HCT116 (cell line): ENCODE results near the gene SMURF1. TPM values are rescaled to one million over a fixed set of nuclear protein-coding genes. Genes with fewer than 3 reads are reported as not detected.

Source experiments
- ATAC-seq: fragments of 200-7000 bp; cut with Tn5 transposase; 2 replicates; pipeline ENCODE4 v1.9.1; 2020; ENCODE audit warnings: mild to moderate bottlenecking, moderate library complexity
- BruUV-seq: library from RNA; stranded (reverse); fragments of 400-500 nt; replicated peaks from 2 replicates; lab custom pipeline; 2021; lab: Mats Ljungman, UMichigan
- CTCF ChIA-PET: fragments of 300-600 bp; sonication (Branson Sonifier 250); formaldehyde crosslinking; loops from one replicate; lab custom pipeline; 2021; ENCODE audit warnings: antibody characterized with exemption; lab: Charles Lee
- POLR2A ChIA-PET: fragments of 300-600, 350-600 bp; sonication (Branson Sonifier 250); formaldehyde crosslinking; loops from one replicate; lab custom pipeline; 2021; ENCODE audit warnings: antibody characterized with exemption; lab: Charles Lee
- RAD21 ChIA-PET, 2 experiments: fragments of 300-600 bp; sonication (Branson Sonifier 250); formaldehyde crosslinking; loops; one replicate each; lab custom pipeline; 2023; ENCODE audit warnings: low total read pairs in 2 of 2; ENCODE audit not compliant: uncharacterized antibody in 2 of 2, unreplicated experiment in 2 of 2, low non-redundant PET in 1 of 2; lab: Charles Lee
- DNase-seq: peaks from one replicate; pipeline ENCODE4 v3.0.0-alpha.2; 2010; ENCODE audit warnings: low read depth, low spot score
- H2AFZ ChIP-seq: fragments of 200-600 bp; shearing (Covaris generic), sonication (generic); 2 replicates; pipeline ENCODE4 v1.6.1; 2017; ENCODE audit warnings: low read depth, mixed run types, mixed read lengths, antibody characterized with exemption, low read length; ENCODE audit not compliant: poor library complexity, severe bottlenecking
- H3K27ac ChIP-seq: 2 replicates; pipeline ENCODE4 v1.5.1; 2012; ENCODE audit warnings: low read depth, low read length
- H3K27me3 ChIP-seq: fragments of 200-600 bp; sonication (generic); 2 replicates; pipeline ENCODE4 v1.6.1; 2016; ENCODE audit warnings: mixed run types, low read length, mixed read lengths; ENCODE audit not compliant: insufficient read depth
- H3K36me3 ChIP-seq, 2 experiments: fragments of 200-500 bp in 1 of 2; fragments of 200-600 bp in 1 of 2; sonication (Bioruptor generic) in 1 of 2; sonication (generic) in 1 of 2; 2 replicates each; pipeline versions ENCODE4 v1.5.1 to v1.6.1; 2014 to 2016; ENCODE audit warnings: low read length in 2 of 2, inconsistent platforms in 1 of 2, mixed read lengths in 1 of 2, mixed run types in 1 of 2; ENCODE audit not compliant: insufficient read depth in 2 of 2, control insufficient read depth in 1 of 2
- H3K4me1 ChIP-seq, 2 experiments: fragments of 200-600 bp in 1 of 2; sonication (generic) in 1 of 2; 2 replicates each; pipeline versions ENCODE4 v1.5.1 to v1.6.1; 2012 to 2017; ENCODE audit warnings: low read length in 2 of 2, inconsistent platforms in 1 of 2, mild to moderate bottlenecking in 1 of 2, mixed read lengths in 1 of 2, mixed run types in 1 of 2, moderate library complexity in 1 of 2; ENCODE audit not compliant: insufficient read depth in 2 of 2, control insufficient read depth in 1 of 2
- H3K4me2 ChIP-seq: fragments of 200-600 bp; sonication (generic); 2 replicates; pipeline ENCODE4 v1.6.1; 2017; ENCODE audit warnings: mixed run types, low read length, mixed read lengths
- H3K4me3 ChIP-seq, 2 experiments: fragments of 200-600 bp in 1 of 2; sonication (generic) in 1 of 2; replicated peaks in 1 of 2; 2 replicates each; pipeline ENCODE4 v1.5.1; 2011 to 2016; ENCODE audit warnings: low read length in 2 of 2, control low read depth in 1 of 2, low read depth in 1 of 2, mild to moderate bottlenecking in 1 of 2, mixed read lengths in 1 of 2, mixed run types in 1 of 2
- H3K79me2 ChIP-seq: fragments of 200-600 bp; sonication (generic); 2 replicates; pipeline ENCODE4 v1.6.1; 2017; ENCODE audit warnings: mild to moderate bottlenecking, mixed run types, low read length, moderate library complexity, mixed read lengths; ENCODE audit not compliant: insufficient read depth
- H3K9ac ChIP-seq: fragments of 200-600 bp; sonication (generic); 2 replicates; pipeline ENCODE4 v1.6.1; 2016; ENCODE audit warnings: low read length, mixed read lengths
- H3K9me2 ChIP-seq: fragments of 200-600 bp; sonication (generic), shearing (Covaris generic); 2 replicates; pipeline ENCODE4 v1.6.1; 2017; ENCODE audit warnings: mixed run types, mild to moderate bottlenecking, moderate library complexity; ENCODE audit not compliant: insufficient read depth
- H3K9me3 ChIP-seq, 2 experiments: fragments of 200-500 bp in 1 of 2; fragments of 200-600 bp in 1 of 2; sonication (Bioruptor generic) in 1 of 2; sonication (generic) in 1 of 2; 2 replicates each; pipeline ENCODE4 v1.6.1; 2014 to 2017; ENCODE audit warnings: low read length in 2 of 2, mixed read lengths in 2 of 2, inconsistent platforms in 1 of 2, low read depth in 1 of 2, mild to moderate bottlenecking in 1 of 2, mixed run types in 1 of 2, moderate library complexity in 1 of 2; ENCODE audit not compliant: control insufficient read depth in 1 of 2, insufficient read depth in 1 of 2
- H4K20me1 ChIP-seq: fragments of 200-600 bp; sonication (generic), shearing (Covaris generic); 2 replicates; pipeline ENCODE4 v1.6.1; 2017; ENCODE audit warnings: mixed run types, mild to moderate bottlenecking, moderate library complexity; ENCODE audit not compliant: insufficient read depth
- CBX3 ChIP-seq: IDR thresholded peaks from 2 replicates; pipeline ENCODE4 v1.6.1; 2012; ENCODE audit warnings: low read depth
- CEBPB ChIP-seq: IDR thresholded peaks from 2 replicates; pipeline ENCODE4 v1.6.1; 2012; ENCODE audit warnings: low read depth
- EGR1 ChIP-seq: IDR thresholded peaks from 2 replicates; pipeline ENCODE4 v1.6.1; 2012; ENCODE audit warnings: low read depth
- ELF1 ChIP-seq: IDR thresholded peaks from 2 replicates; pipeline ENCODE4 v1.6.1; 2012; ENCODE audit warnings: low read depth, borderline replicate concordance
- EZH2 ChIP-seq: fragments of 200-600 bp; sonication (generic); IDR thresholded peaks from 2 replicates; pipeline ENCODE4 v1.6.1; 2017; ENCODE audit warnings: antibody characterized with exemption, mixed run types
- EZH2phosphoT487 ChIP-seq: fragments of 200-600 bp; IDR thresholded peaks from 2 replicates; pipeline ENCODE4 v1.6.1; 2018; ENCODE audit warnings: antibody characterized with exemption, borderline replicate concordance
- FOSL1 ChIP-seq: IDR thresholded peaks from 2 replicates; pipeline ENCODE4 v1.6.1; 2012; ENCODE audit warnings: low read depth
- JUND ChIP-seq: IDR thresholded peaks from 2 replicates; pipeline ENCODE4 v1.6.1; 2012
- POLR2AphosphoS5 ChIP-seq: IDR thresholded peaks from 2 replicates; pipeline ENCODE4 v1.6.1; 2011; ENCODE audit warnings: mild to moderate bottlenecking, low read depth, low read length, moderate library complexity
- SIN3A ChIP-seq: IDR thresholded peaks from 2 replicates; pipeline ENCODE4 v1.6.1; 2012; ENCODE audit warnings: low read depth
- SP1 ChIP-seq: IDR thresholded peaks from 2 replicates; pipeline ENCODE4 v1.6.1; 2012; ENCODE audit warnings: low read depth
- SRF ChIP-seq: IDR thresholded peaks from 2 replicates; pipeline ENCODE4 v1.6.1; 2012; ENCODE audit warnings: low read depth
- TCF7L2 ChIP-seq: IDR thresholded peaks from 2 replicates; pipeline ENCODE4 v1.7.0; 2011; ENCODE audit warnings: borderline replicate concordance, inconsistent platforms; ENCODE audit not compliant: insufficient read depth, insufficient read length; ENCODE audit errors: extremely low read depth
- ZFX ChIP-seq: fragments of 450-650 bp; IDR thresholded peaks from 2 replicates; pipeline ENCODE4 v1.6.1; 2017
- ZNF274 ChIP-seq: fragments of 200-500 bp; sonication (Bioruptor generic); IDR thresholded peaks from 2 replicates; pipeline ENCODE4 v1.6.1; 2014; ENCODE audit warnings: mild to moderate bottlenecking, low read depth, low read length, inconsistent platforms
- intact Hi-C: fragments of 100-400 bp; cut with micrococcal nuclease; formaldehyde crosslinking; loops from 2 replicates; pipeline ENCODE4 v1.10.0; 2022
- total RNA-seq: library from RNA; stranded (reverse); gene quantifications from one replicate; pipeline ENCODE4 v1.2.1, GENCODE V29; 2021; ENCODE audit not compliant: unreplicated experiment
- TF ChIP-seq, protein P1 (sequence below): IDR thresholded peaks from 2 replicates; pipeline ENCODE4 v1.6.1; 2012
- TF ChIP-seq, protein P2 (sequence below), 3 experiments: fragments of 200-600 bp in 1 of 3; sonication (generic) in 1 of 3; IDR thresholded peaks in 2 of 3; conservative IDR thresholded peaks in 1 of 3; 2 replicates each; pipeline ENCODE4 v1.5.1; 2012 to 2017; ENCODE audit warnings: low read depth in 2 of 3, low read length in 2 of 3, antibody characterized with exemption in 1 of 3, borderline replicate concordance in 1 of 3, control low read depth in 1 of 3, mild to moderate bottlenecking in 1 of 3, mixed read lengths in 1 of 3, mixed run types in 1 of 3, moderate library complexity in 1 of 3; ENCODE audit not compliant: insufficient read depth in 1 of 3

SMURF1 gene
- total RNA-seq, 1 experiment from 2014 or later: 24.6 TPM

DNA sequence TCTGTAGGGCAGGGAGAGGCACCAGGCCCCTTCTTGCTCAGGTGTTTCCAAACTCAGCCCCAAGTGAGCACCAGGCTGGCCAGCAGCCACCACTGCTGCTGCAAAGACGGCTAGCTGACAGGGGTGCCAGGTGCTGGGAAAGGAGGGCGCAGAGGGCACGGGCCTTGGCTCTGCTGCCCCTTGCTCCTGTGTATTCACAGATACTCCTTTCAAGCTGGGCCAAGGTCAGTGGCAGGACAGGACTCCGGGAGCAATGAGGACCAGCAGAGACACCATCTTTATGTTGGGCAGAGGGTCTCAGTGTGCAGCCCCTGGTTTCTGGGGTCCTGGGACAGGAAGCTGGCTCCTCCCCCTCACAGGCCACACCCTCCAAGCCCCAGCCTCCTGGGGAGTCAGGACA is 110.1 kb downstream of the SMURF1 start:
- Histone ChIP-seq H3K36me3 (peaks cover 25 to 45% of the 10 kb centered on the region in 2 experiments), H4K20me1 (no peaks in the 10 kb centered on the region), H3K4me3 (no peak overlapping the region), H3K4me2 (no peak overlapping the region), H3K4me1 (no peaks in the 10 kb centered on the region), H3K27ac (no peak overlapping the region), H3K27me3 (no peaks in the 10 kb centered on the region), H3K79me2 (no peaks in the 10 kb centered on the region), H2AFZ (no peak overlapping the region), H3K9ac (no peak overlapping the region), H3K9me2 (no peaks in the 10 kb centered on the region), H3K9me3 (no peaks in the 10 kb centered on the region)
- DNase-seq: no peak
- intact Hi-C loops: no loop called here
- TF ChIP-seq SIN3A: no peak
- TF ChIP-seq ZNF274: no peak
- TF ChIP-seq ZFX: no peak
- no peak for TF ChIP-seq SRF
- TF ChIP-seq ELF1: no peak
- no peak for TF ChIP-seq CEBPB
- no peak for TF ChIP-seq EZH2phosphoT487
- TF ChIP-seq SP1: no peak
- TF ChIP-seq, protein P1, sequence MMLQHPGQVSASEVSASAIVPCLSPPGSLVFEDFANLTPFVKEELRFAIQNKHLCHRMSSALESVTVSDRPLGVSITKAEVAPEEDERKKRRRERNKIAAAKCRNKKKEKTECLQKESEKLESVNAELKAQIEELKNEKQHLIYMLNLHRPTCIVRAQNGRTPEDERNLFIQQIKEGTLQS: no peak
- no peak for TF ChIP-seq JUND
- TF ChIP-seq FOSL1: no peak
- no peak for TF ChIP-seq CBX3
- TF ChIP-seq EGR1: no peak
- TF ChIP-seq EZH2: no peak
- TF ChIP-seq, protein P2, sequence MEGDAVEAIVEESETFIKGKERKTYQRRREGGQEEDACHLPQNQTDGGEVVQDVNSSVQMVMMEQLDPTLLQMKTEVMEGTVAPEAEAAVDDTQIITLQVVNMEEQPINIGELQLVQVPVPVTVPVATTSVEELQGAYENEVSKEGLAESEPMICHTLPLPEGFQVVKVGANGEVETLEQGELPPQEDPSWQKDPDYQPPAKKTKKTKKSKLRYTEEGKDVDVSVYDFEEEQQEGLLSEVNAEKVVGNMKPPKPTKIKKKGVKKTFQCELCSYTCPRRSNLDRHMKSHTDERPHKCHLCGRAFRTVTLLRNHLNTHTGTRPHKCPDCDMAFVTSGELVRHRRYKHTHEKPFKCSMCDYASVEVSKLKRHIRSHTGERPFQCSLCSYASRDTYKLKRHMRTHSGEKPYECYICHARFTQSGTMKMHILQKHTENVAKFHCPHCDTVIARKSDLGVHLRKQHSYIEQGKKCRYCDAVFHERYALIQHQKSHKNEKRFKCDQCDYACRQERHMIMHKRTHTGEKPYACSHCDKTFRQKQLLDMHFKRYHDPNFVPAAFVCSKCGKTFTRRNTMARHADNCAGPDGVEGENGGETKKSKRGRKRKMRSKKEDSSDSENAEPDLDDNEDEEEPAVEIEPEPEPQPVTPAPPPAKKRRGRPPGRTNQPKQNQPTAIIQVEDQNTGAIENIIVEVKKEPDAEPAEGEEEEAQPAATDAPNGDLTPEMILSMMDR (IDR thresholded peaks at IDR 0.05 in 2 of 3, conservative IDR thresholded peaks at IDR 0.05 in 1 of 3; ENCODE audit: borderline replicate concordance in 1 of 3, insufficient read depth in 1 of 3, low read depth in 2 of 3, low read length in 2 of 3): no peak
- no peak for TF ChIP-seq POLR2AphosphoS5
- no peak for TF ChIP-seq TCF7L2
- RAD21 ChIA-PET: no interaction called here
- POLR2A ChIA-PET: no interaction called here
- CTCF ChIA-PET: no interaction called here
- no TSS peak for BruUV-seq
- ATAC-seq: no peak
